ENCODE measurements around the gene RAB11A.

- TF ChIP-seq POLR2A (IDR thresholded peaks at IDR 0.05) (no peak), CTCF (IDR thresholded peaks at IDR 0.05) (no peak)
Observed at GRCh38 chr15:65910341-65910740, 41.0 kb downstream of the RAB11A start.
